ENCODE data around the gene RNU1-1. TPM values are rescaled to one million over a fixed set of nuclear protein-coding genes. Genes with fewer than 3 reads are reported as not detected.
"Not testable (repeated sequence)": the region's sequence is repeated elsewhere in the genome, so short reads cannot be mapped to it uniquely, and the experiment has no call there.

RNU1-1 gene
- total RNA-seq, 2 experiments from 2014 or later, result 2,316 to 2,477 TPM

DNA sequence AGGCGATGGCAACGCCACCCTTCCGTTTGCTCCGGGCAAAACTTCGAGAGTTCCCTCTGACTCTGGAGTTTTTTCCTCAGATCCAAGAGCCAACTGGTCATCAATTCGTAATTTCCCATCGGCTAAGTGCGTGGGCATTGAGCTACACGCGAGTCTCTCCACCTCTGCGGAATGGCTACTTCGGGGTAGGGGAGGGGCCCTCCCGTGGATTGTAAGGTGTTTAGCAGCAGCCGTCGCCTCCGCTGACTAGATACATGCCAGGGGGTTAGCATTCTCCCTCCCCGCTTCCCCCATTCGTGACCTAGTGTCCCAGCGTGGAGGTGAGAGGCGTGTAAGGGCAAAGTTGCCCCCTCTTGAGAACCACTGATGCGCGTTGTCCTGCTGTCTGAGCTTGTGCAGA is 21.8 kb upstream of the RNU1-1 start:
- CTCF ChIA-PET; H3K36me3 Mint-ChIP-seq (ENCODE audit: low read depth); DNase-seq; H3K27ac Mint-ChIP-seq; H3K9me3 Mint-ChIP-seq; H3K4me3 Mint-ChIP-seq; H3K4me1 Mint-ChIP-seq; POLR2A ChIA-PET: not testable (repeated sequence)
- H3K27me3 Mint-ChIP-seq, result peaks cover 34% of the 10 kb centered on the region

DNA sequence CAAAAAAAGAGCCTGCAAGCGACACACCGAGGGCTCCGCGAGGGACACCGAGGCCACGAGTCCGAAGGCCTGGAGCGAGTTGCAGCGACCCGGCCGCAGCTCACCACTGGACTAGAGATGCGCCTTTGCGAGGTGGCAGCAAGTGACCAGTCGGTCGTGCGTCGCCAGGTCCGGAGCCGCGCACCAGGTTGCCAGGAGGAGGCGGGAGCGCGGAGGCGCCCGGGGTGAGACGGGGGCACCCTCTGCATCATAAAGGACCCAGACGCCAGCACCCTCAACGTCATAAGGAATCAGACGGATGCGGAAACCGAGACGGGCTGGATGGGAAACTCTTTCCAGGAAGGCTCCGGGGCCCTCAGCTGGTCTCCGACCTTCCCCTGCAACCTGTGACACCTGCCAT is 21.4 kb upstream of the RNU1-1 start:
- DNase-seq, H3K4me1 Mint-ChIP-seq, H3K4me3 Mint-ChIP-seq: not testable (repeated sequence)

DNA sequence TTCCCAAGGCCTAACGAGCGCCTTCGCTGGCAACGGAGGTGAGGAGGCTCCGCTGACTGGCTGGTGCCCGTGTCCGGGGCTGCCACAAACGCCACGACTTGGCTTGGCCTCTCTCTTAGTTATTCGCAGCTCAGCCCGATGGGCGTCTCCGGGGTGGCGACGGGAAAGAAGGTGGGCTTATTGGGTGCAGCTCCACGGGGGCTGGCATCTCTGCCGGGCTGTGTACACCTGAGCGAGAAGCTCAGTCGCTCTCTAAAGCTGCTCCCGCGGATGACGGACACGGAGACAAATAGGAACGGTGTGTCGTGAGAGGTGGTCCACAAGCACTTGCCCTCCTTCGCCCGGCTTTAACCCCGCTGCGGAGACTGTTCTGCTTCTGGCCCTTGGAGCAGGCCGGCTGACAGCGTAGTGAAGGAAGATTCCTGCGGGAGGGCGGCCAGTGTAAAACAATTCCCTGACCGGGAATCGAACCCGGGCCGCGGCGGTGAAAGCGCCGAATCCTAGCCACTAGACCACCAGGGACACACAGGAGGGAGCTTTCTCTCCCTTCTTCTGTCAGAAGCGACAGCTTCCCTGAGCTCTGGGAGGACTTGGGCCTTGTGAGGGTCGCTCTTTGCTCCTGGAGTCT is 20.9 kb upstream of the RNU1-1 start:
- CTCF ChIA-PET, DNase-seq, POLR2A ChIA-PET: not testable (repeated sequence)

More for the DNA sequence above, 21.4 kb upstream of the RNU1-1 start:
- CTCF ChIA-PET; H3K9me3 Mint-ChIP-seq; H3K36me3 Mint-ChIP-seq (ENCODE audit: low read depth); H3K27ac Mint-ChIP-seq; POLR2A ChIA-PET: not testable (repeated sequence)
- peaks cover 34% of the 10 kb centered on the region for H3K27me3 Mint-ChIP-seq

DNA sequence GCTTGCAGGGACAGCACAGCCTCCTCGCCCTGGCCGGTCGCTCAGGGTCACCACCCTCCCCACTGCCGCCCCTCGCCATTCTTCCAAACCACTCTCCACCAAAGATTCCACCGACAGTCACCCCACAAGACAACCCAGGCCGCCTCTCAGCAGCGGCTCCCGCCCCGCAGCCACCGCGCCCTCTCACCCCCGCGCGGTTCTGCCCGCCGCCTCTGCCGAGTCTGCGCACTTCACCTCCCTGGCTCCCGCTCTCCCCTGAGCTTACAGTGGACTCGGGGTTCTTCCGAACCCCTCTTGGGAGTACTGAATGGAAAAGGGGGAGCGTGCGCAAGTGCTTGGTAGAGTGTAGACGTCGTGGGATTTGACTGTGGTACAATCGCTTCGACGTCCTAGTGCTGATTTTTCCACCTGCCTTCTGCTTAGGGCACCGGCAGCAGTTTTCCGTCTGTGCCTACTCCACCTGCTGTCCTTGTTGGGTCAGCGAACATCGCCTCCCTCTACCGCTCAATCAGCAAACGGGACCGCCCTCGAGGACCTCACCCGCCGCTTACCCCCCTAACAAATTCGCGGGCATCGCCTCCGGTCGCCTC is 20.2 kb upstream of the RNU1-1 start:
- H3K36me3 Mint-ChIP-seq (ENCODE audit: low read depth); H3K9me3 Mint-ChIP-seq; DNase-seq; H3K27ac Mint-ChIP-seq; H3K4me1 Mint-ChIP-seq; POLR2A ChIA-PET; H3K4me3 Mint-ChIP-seq; CTCF ChIA-PET: not testable (repeated sequence)
- peaks cover 33% of the 10 kb centered on the region for H3K27me3 Mint-ChIP-seq

More for the DNA sequence above, 20.9 kb upstream of the RNU1-1 start:
- peaks cover 33% of the 10 kb centered on the region for H3K27me3 Mint-ChIP-seq
- not testable (repeated sequence) for H3K4me1 Mint-ChIP-seq; H3K36me3 Mint-ChIP-seq (ENCODE audit: low read depth); H3K9me3 Mint-ChIP-seq; H3K4me3 Mint-ChIP-seq; H3K27ac Mint-ChIP-seq

DNA sequence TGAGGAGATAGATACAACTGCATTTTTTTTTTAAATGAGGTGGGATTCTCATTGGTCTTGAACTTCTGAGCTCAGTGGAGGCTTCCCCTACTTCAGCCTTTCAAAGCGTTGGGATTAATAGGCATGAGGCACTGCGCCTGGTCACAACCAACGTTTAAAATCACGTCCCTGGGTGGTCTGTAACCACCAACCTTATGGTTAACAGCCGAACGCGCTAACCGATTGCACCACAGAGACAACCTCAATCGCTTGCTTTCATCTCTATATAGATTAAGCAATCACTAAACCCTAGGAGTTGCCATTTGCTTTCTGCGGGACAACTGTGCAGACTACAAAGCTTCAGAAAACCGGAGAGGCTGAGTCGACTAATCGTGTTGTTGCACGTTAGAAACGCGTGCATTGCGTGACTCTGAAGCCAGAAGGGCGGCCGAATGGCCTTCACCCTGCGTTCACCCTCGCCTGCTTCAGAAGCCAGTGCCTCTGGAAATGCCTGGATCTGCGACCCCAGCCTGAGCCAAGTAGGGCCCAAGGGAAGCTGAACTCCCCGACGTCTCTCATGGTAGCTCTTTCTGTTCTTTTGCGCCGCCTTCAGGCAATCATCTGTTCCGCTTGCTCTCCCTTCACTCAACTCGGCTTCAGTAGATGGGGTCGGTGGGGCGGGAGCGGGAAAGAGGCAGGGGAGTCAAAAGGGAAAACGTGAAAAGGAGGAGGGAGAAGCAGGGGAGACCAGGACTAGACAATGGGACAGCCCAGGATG is 18.3 kb upstream of the RNU1-1 start:
- H3K4me1 Mint-ChIP-seq; H3K9me3 Mint-ChIP-seq; H3K36me3 Mint-ChIP-seq (ENCODE audit: low read depth); POLR2A ChIA-PET; H3K4me3 Mint-ChIP-seq; H3K27ac Mint-ChIP-seq; DNase-seq: not testable (repeated sequence)
- H3K27me3 Mint-ChIP-seq, result peaks cover 34% of the 10 kb centered on the region
- CTCF ChIA-PET, result interaction anchor here (0.6 kb wide), 1 partner anchor 170 kb away, joined by 4 read pairs; no protein-coding TSS in a partner anchor

DNA sequence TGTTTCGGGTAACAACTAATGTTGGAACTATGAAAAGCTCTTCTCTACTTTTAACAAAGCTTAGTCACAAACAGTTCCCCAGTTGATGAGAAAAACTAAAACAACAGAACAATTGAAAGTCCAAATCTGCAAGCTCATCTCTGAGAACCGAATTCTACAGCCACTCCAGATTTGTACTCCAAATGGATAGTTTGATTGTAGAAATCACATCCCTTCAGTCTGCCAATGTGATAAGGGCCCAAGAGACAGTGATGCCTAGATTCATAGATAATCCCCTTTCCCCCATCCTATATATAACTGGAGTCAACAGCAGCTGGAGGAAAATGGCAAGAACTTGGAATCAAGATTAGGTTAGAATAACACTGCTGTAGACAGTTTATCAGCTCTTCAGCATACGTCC is 14.3 kb upstream of the RNU1-1 start:
- H3K27ac Mint-ChIP-seq; H3K4me1 Mint-ChIP-seq; DNase-seq; H3K9me3 Mint-ChIP-seq; CTCF ChIA-PET; H3K4me3 Mint-ChIP-seq; H3K36me3 Mint-ChIP-seq (ENCODE audit: low read depth); POLR2A ChIA-PET: not testable (repeated sequence)
- H3K27me3 Mint-ChIP-seq, result peaks cover 46% of the 10 kb centered on the region

DNA sequence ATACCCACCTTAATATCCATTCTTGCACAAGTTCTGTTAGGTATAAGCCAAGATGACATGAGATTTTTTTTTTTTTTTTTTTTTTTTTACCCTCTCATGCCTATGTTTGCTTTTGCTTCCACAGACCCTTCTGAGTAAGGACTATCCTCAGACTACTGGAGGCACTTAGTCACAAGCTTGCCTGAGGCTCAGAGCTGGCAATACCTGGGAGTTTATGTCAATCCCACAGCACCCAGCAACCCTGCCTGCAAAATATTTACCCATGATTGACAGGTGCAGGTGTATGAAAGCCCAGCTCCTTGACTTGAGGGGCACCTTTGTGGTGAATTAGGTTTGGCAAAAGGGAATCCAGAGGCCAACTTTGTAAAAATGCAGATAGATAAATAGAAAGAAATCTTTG is 11.7 kb upstream of the RNU1-1 start:
- H3K9me3 Mint-ChIP-seq; H3K4me3 Mint-ChIP-seq; DNase-seq; H3K36me3 Mint-ChIP-seq (ENCODE audit: low read depth); H3K4me1 Mint-ChIP-seq; POLR2A ChIA-PET; CTCF ChIA-PET; H3K27ac Mint-ChIP-seq: not testable (repeated sequence)
- H3K27me3 Mint-ChIP-seq, result peaks cover 47% of the 10 kb centered on the region

DNA sequence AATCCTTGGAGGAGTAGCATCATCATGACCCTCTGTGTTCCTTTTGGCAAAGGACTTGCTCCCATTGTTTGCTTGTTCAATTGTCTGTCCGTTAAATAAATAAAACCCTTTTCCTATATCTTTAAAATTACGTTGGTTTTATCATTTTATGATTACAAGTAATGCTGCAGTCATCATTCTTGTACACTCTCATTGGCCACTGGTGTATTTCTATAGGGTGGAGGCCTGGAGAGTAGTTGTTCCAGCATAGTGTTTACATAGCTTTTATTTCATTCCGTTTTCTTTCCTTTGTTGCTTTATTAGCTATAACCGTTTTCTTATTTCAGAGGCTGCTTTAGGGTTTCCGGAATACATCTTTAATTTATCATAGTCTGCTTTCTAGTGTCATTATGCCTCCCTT is 7.6 kb upstream of the RNU1-1 start:
- CTCF ChIA-PET; H3K4me1 Mint-ChIP-seq; DNase-seq; H3K9me3 Mint-ChIP-seq; H3K36me3 Mint-ChIP-seq (ENCODE audit: low read depth); H3K27ac Mint-ChIP-seq; POLR2A ChIA-PET; H3K4me3 Mint-ChIP-seq: not testable (repeated sequence)
- H3K27me3 Mint-ChIP-seq, result peaks cover 59% of the 10 kb centered on the region

DNA sequence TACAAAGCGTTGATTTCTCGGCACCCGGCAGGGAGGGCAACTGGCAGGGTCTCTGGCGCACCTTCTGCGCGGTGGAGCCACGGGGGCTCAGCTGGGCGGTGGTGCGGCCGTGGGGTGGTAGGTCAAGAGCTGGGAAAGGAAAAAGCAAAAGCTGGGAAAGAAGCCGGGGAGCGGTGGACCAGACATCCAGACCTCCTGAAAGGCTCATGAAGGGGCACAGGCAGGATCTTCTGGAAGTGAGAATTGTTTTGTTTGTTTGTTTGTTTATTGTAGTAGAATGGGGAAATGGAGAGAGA is 7.2 kb upstream of the RNU1-1 start:
- ChIA-PET CTCF (no interaction called here), POLR2A (no interaction called here)
- no peaks in the 10 kb centered on the region for H3K36me3 Mint-ChIP-seq (ENCODE audit: low read depth)
- no peak overlapping the region for H3K27ac Mint-ChIP-seq
- DNase-seq, result no peak
- H3K4me1 Mint-ChIP-seq, result no peaks in the 10 kb centered on the region
- no peaks in the 10 kb centered on the region for H3K9me3 Mint-ChIP-seq
- no peak overlapping the region for H3K4me3 Mint-ChIP-seq
- peaks cover 56% of the 10 kb centered on the region for H3K27me3 Mint-ChIP-seq

DNA sequence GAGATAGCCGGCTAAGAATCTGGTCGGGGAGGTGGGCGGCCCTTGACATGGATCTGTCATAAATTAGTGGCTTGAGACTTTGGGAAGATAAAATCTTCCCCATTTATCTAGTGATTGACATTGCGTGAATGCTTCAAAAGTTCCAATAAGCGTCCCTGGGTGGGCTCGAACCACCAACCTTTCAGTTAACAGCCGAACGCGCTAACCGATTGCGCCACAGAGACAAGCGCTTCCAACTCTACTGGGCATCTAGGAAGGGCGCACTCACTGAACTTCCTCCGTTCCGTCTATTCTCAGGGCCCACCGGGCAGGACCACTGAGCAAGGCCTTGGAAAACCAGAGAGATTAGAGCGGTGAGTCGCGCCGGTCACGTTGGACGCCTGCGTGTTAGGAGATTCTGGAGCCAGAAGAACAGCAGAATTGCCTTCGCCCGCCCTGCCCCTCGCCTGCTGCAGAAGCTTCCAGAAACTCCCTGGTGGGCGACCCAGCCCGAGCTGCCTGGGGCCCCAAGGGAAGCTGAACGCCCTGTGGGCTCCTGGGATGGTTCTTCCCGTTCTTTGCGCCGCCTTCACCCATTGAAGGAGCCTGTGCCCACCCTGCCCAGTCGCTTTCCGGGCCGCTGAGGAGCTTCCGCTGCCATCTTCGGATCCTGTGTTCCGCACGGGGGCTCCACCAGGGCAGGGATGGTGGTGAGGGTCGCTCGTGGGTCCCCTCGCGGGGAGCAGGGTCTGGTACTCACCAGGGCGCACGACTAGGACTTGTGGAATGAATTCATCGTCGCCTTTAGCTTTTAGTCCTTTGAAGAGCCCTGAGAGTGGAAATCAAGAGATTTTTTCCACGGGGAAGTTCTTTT is 6.6 kb upstream of the RNU1-1 start:
- H3K4me3 Mint-ChIP-seq; H3K4me1 Mint-ChIP-seq; CTCF ChIA-PET; H3K36me3 Mint-ChIP-seq (ENCODE audit: low read depth); DNase-seq; H3K27ac Mint-ChIP-seq; H3K9me3 Mint-ChIP-seq; POLR2A ChIA-PET: not testable (repeated sequence)
- peaks cover 51% of the 10 kb centered on the region for H3K27me3 Mint-ChIP-seq

DNA sequence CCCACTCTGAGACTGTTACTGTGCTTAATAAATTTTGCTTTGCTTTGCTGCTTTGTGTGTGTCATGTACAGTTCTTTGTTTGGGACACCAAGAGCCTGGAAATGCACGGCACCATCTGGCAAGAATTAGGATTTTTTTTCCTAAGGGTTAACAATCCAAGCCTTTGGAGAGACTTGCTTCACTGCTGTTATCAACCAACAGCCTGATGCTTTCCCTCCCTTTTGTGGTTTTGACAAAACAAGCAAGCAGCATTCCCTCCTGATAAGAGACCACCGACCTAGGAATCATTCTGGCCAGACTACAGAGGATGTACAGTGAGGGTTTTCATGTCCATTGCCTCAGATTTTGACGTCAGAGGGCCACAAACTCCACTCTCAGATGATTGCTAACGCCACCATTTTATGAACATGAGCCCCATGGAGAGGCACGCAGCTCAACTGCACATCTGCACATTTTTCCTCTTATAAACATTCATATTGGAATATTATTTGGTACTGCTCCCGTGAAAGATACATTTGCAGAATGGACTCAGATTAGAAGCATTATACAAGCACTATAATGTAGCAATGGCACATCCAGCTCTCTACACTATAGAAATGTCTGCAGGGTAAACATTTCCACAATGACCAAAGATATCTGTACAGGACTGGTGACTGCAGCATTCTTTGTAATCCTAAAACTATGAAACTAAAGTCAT is 5.3 kb upstream of the RNU1-1 start:
- H3K9me3 Mint-ChIP-seq; DNase-seq; H3K4me3 Mint-ChIP-seq; POLR2A ChIA-PET; H3K4me1 Mint-ChIP-seq; H3K36me3 Mint-ChIP-seq (ENCODE audit: low read depth); CTCF ChIA-PET; H3K27ac Mint-ChIP-seq: not testable (repeated sequence)
- peaks cover 44% of the 10 kb centered on the region for H3K27me3 Mint-ChIP-seq

DNA sequence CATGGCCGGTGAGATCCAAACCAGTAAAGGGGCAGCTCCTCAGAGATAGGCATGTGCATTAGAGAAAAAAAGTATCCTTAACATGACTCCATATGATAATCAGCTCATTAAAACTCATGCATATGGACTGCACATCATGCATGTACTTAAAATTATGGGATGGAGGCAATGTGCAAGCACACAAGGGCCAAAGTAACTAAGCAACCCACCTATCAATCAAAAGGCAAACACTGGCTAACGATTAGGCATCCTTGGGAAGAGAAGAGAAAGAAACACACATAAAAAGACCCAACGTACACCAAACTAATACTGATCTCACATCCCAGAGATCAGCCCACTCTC is 4.8 kb upstream of the RNU1-1 start:
- H3K4me3 Mint-ChIP-seq; H3K36me3 Mint-ChIP-seq (ENCODE audit: low read depth); H3K4me1 Mint-ChIP-seq; CTCF ChIA-PET; DNase-seq; H3K27ac Mint-ChIP-seq; POLR2A ChIA-PET; H3K9me3 Mint-ChIP-seq: not testable (repeated sequence)
- peaks cover 41% of the 10 kb centered on the region for H3K27me3 Mint-ChIP-seq

Measured in activated CD4-positive, alpha-beta T cell treated with anti-CD3 and anti-CD28 coated beads, Interleukin-2, amount 10 ng/mL, durations not matched to agents 7 days and 5 days (primary cell).